Spleen (tissue), 7 donors: ENCODE data around the gene OXLD1.

ENCODE experiments used
- POLR2A ChIP-seq, 3 donors: fragments of 450-650 bp; IDR thresholded peaks; one replicate each; pipeline ENCODE4 v1.5.1; 2017; ENCODE audit warnings: antibody characterized with exemption in 3 of 3, mild to moderate bottlenecking in 1 of 3
- POLR2AphosphoS5 ChIP-seq, 3 donors: sonication (generic); formaldehyde crosslinking; IDR thresholded peaks; one replicate each; pipeline ENCODE4 v1.5.1; 2017; ENCODE audit warnings: antibody characterized with exemption in 3 of 3
- TF ChIP-seq, protein P1 (sequence below), 11 experiments: fragments of 200-600 bp in 7 of 11; fragments of 450-650 bp in 4 of 11; sonication (generic) in 4 of 11; IDR thresholded peaks in 8 of 11; conservative IDR thresholded peaks in 3 of 11; 1 replicate in 7 of 11; 2 replicates in 4 of 11; pipeline versions ENCODE4 v1.4.0 to v1.8.0; 2016 to 2021; ENCODE audit warnings: antibody characterized with exemption in 11 of 11, inconsistent platforms in 4 of 11, mild to moderate bottlenecking in 1 of 11
- donor health status: DM: no; HTN: no; CAD: no; lungs with moderate emphysema.
- donor health status: DM: no; HTN: no; CAD: no.
- donor health status: DM: no; HTN: no; CAD: no.

DNA sequence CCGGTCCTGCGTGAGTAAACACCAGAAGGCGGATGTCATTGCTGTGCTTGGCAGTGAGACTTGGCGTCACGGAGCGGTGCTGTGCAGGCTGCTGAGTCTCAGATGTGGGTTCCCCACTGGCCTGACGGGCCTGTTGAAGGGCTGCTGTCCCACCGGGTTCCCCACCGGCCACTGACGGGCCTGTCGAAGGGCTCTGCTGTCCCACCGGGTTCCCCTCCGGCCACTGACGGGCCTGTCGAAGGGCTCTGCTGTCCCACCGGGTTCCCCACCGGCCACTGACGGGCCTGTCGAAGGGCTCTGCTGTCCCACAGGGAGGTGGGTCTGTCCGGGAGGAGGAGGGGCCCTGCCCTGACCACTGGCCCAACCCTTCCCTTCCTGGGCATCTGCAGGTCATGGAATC, 20.2 kb upstream of the OXLD1 start:
- TF ChIP-seq POLR2A (IDR thresholded peaks at IDR 0.05) = no peak
- TF ChIP-seq, protein P1, sequence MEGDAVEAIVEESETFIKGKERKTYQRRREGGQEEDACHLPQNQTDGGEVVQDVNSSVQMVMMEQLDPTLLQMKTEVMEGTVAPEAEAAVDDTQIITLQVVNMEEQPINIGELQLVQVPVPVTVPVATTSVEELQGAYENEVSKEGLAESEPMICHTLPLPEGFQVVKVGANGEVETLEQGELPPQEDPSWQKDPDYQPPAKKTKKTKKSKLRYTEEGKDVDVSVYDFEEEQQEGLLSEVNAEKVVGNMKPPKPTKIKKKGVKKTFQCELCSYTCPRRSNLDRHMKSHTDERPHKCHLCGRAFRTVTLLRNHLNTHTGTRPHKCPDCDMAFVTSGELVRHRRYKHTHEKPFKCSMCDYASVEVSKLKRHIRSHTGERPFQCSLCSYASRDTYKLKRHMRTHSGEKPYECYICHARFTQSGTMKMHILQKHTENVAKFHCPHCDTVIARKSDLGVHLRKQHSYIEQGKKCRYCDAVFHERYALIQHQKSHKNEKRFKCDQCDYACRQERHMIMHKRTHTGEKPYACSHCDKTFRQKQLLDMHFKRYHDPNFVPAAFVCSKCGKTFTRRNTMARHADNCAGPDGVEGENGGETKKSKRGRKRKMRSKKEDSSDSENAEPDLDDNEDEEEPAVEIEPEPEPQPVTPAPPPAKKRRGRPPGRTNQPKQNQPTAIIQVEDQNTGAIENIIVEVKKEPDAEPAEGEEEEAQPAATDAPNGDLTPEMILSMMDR (IDR thresholded peaks at IDR 0.05 in 8 of 11, conservative IDR thresholded peaks at IDR 0.05 in 3 of 11) = no peak
- no peak for TF ChIP-seq POLR2AphosphoS5 (IDR thresholded peaks at IDR 0.05)
